SU-DHL-6 (cell line): ENCODE results near the gene CPNE4.

Source experiments
- EZH2phosphoT487 ChIP-seq: fragments of 200-600 bp; sonication (generic), shearing (Covaris generic); conservative IDR thresholded peaks from 2 replicates; pipeline ENCODE4 v1.6.1; 2018; ENCODE audit warnings: mild to moderate bottlenecking, antibody characterized with exemption, low read length, moderate library complexity, mixed read lengths
- TF ChIP-seq, protein P1 (sequence below): fragments of 200-600 bp; sonication (generic); IDR thresholded peaks from one replicate; pipeline ENCODE4 v1.5.1; 2017; ENCODE audit warnings: antibody characterized with exemption, mild to moderate bottlenecking, low read length, moderate library complexity; ENCODE audit not compliant: insufficient read depth, poor library complexity, severe bottlenecking

- TF ChIP-seq, protein P1, sequence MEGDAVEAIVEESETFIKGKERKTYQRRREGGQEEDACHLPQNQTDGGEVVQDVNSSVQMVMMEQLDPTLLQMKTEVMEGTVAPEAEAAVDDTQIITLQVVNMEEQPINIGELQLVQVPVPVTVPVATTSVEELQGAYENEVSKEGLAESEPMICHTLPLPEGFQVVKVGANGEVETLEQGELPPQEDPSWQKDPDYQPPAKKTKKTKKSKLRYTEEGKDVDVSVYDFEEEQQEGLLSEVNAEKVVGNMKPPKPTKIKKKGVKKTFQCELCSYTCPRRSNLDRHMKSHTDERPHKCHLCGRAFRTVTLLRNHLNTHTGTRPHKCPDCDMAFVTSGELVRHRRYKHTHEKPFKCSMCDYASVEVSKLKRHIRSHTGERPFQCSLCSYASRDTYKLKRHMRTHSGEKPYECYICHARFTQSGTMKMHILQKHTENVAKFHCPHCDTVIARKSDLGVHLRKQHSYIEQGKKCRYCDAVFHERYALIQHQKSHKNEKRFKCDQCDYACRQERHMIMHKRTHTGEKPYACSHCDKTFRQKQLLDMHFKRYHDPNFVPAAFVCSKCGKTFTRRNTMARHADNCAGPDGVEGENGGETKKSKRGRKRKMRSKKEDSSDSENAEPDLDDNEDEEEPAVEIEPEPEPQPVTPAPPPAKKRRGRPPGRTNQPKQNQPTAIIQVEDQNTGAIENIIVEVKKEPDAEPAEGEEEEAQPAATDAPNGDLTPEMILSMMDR = no peak
- TF ChIP-seq EZH2phosphoT487 = no peak
Measured at GRCh38 chr3:131702146-131702545, 332.7 kb downstream of the CPNE4 start.
